Activated B cell treated with CpG ODN at 0.5 μM for 24 hours (primary cell): Measurements from ENCODE around the gene GHR. TPM values are rescaled to one million over a fixed set of nuclear protein-coding genes. Genes with fewer than 3 reads are reported as not detected.

Experiments
- ATAC-seq: fragments of 200-7000 bp; cut with Tn5 transposase; one replicate; pipeline ENCODE4 v1.10.0; 2021; ENCODE audit warnings: low read depth, mild to moderate bottlenecking, moderate library complexity
- CTCF ChIA-PET: fragments of 350-600 bp; sonication (Branson Sonifier 250); formaldehyde crosslinking; loops from one replicate; lab custom pipeline; 2021; ENCODE audit warnings: antibody characterized with exemption; lab: Charles Lee
- POLR2A ChIA-PET: fragments of 350-600 bp; sonication (Branson Sonifier 250); formaldehyde crosslinking; loops from one replicate; lab custom pipeline; 2021; ENCODE audit warnings: antibody characterized with exemption; lab: Charles Lee
- DNase-seq: peaks from one replicate; pipeline ENCODE4 v3.0.0; 2022
- H3K27ac Mint-ChIP-seq: one replicate; pipeline ENCODE4 v1.8.0; 2020; ENCODE audit warnings: mixed read lengths
- H3K27me3 Mint-ChIP-seq: one replicate; pipeline ENCODE4 v1.8.0; 2021; ENCODE audit warnings: mixed read lengths
- H3K36me3 Mint-ChIP-seq: one replicate; pipeline ENCODE4 v1.8.0; 2021; ENCODE audit warnings: low read depth, mixed read lengths
- H3K4me1 Mint-ChIP-seq: one replicate; pipeline ENCODE4 v1.8.0; 2021; ENCODE audit warnings: mixed read lengths
- H3K4me3 Mint-ChIP-seq: one replicate; pipeline ENCODE4 v1.8.0; 2020; ENCODE audit warnings: mild to moderate bottlenecking, mixed read lengths
- H3K9me3 Mint-ChIP-seq: one replicate; pipeline ENCODE4 v1.8.0; 2020; ENCODE audit warnings: mixed read lengths
- intact Hi-C: fragments of 100-400 bp; cut with micrococcal nuclease; formaldehyde crosslinking; loops from one replicate; pipeline ENCODE4 v1.15.1; 2024
- total RNA-seq: library from RNA; stranded (reverse); gene quantifications from 2 replicates; pipeline ENCODE4 v1.2.3, GENCODE V29; 2022
- TF ChIP-seq, protein P1 (sequence below): fragments of 200-600 bp; IDR thresholded peaks from one replicate; pipeline ENCODE4 v1.8.0; 2022; ENCODE audit warnings: antibody characterized with exemption, mild to moderate bottlenecking

The GHR gene
- total RNA-seq, 1 donor from 2014 or later: not detected

DNA sequence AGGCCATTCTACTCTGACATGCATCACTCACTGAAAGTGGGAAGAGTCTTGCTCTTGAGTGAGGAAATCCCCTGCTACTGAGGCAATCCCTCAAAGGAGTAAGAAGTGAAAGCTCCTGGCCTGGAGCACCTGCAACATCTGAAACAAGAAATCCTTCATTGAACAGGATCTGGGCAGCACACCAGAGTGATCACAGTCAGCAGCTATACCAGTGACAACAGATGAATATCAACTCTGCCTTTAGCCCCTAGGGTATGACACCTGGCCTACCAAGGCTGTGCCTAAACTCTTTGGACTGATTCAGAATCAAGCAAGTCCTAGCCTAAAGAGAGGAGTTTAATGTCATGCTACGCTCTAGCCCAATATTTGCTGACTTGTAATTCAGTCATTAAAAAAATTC, 177.2 kb downstream of the GHR start:
- Mint-ChIP-seq H3K9me3 (no peaks in the 10 kb centered on the region), H3K36me3 (no peaks in the 10 kb centered on the region), H3K27ac (no peak overlapping the region), H3K4me1 (no peaks in the 10 kb centered on the region), H3K27me3 (no peaks in the 10 kb centered on the region), H3K4me3 (no peak overlapping the region)
- TF ChIP-seq, protein P1, sequence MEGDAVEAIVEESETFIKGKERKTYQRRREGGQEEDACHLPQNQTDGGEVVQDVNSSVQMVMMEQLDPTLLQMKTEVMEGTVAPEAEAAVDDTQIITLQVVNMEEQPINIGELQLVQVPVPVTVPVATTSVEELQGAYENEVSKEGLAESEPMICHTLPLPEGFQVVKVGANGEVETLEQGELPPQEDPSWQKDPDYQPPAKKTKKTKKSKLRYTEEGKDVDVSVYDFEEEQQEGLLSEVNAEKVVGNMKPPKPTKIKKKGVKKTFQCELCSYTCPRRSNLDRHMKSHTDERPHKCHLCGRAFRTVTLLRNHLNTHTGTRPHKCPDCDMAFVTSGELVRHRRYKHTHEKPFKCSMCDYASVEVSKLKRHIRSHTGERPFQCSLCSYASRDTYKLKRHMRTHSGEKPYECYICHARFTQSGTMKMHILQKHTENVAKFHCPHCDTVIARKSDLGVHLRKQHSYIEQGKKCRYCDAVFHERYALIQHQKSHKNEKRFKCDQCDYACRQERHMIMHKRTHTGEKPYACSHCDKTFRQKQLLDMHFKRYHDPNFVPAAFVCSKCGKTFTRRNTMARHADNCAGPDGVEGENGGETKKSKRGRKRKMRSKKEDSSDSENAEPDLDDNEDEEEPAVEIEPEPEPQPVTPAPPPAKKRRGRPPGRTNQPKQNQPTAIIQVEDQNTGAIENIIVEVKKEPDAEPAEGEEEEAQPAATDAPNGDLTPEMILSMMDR: no peak
- intact Hi-C loops: no loop called here
- ATAC-seq (no peak), DNase-seq (no peak)
- ChIA-PET CTCF (no interaction called here), POLR2A (no interaction called here)

DNA sequence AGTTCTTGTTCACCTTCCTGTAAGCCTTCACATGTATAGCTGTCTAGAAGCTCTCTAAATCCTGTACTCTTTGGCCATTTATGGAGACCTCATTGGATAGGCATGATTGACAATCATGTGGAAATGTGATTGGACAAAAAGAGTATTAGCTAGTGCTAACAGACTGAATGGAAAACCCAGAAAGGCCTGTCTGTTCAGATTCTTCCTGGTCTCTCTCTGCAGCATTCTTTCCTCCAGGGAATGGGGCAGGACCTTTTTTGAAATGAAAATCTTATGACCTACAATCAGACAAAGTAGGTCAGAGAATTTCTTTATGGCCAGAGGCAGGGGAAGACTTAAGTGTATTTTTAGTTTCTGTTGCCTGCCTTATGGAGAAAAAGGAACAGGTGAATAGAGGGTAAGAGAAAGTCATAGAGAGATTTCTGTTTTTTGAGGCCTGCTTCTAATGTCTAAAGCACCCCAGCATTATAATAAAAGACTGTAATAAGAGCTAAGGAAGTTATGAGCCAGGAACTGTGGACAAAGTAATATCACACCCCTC, 181.0 kb downstream of the GHR start:
- H3K4me3 Mint-ChIP-seq: no peak overlapping the region
- peaks cover 6% of the 10 kb centered on the region for H3K27me3 Mint-ChIP-seq
- ATAC-seq (no peak), DNase-seq (no peak)
- no peak overlapping the region for H3K27ac Mint-ChIP-seq
- ChIA-PET POLR2A (no interaction called here), CTCF (interaction anchor here (0.9 kb wide), 1 partner anchor 21 kb away, joined by 3 read pairs; no protein-coding TSS in a partner anchor)
- intact Hi-C loops: no loop called here
- no peaks in the 10 kb centered on the region for H3K4me1 Mint-ChIP-seq
- TF ChIP-seq, protein P1: no peak
- H3K36me3 Mint-ChIP-seq: no peaks in the 10 kb centered on the region
- H3K9me3 Mint-ChIP-seq: peaks cover 5% of the 10 kb centered on the region

DNA sequence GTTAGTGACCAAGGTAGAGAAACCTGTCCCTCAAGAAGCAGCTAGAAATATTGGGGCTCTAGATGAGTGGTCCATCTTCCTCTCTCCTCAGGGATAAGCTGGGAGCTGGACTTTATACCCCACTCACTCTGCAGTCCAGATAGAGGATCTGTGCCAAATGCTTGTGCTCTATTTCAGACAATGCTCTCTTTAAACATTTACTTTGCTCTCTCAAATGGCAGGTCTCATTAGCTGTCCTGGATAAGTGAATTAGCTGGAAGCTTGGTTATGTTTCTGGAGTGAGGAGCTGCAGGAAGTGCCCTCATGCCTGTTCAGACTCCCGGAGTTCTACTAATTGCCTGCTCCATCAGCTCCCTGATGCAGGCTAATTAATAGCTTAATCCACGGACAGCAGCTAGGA, 182.3 kb downstream of the GHR start:
- no peak for DNase-seq
- TF ChIP-seq, protein P1: no peak
- no peaks in the 10 kb centered on the region for H3K36me3 Mint-ChIP-seq
- ATAC-seq: no peak
- H3K27me3 Mint-ChIP-seq: peaks cover 8% of the 10 kb centered on the region
- H3K4me3 Mint-ChIP-seq: no peak overlapping the region
- no peak overlapping the region for H3K27ac Mint-ChIP-seq
- intact Hi-C loops: no loop called here
- ChIA-PET POLR2A (no interaction called here), CTCF (interaction anchor here (1.4 kb wide), 1 partner anchor 22 kb away, joined by 4 read pairs; no protein-coding TSS in a partner anchor)
- no peaks in the 10 kb centered on the region for H3K4me1 Mint-ChIP-seq
- peaks cover 5% of the 10 kb centered on the region for H3K9me3 Mint-ChIP-seq

DNA sequence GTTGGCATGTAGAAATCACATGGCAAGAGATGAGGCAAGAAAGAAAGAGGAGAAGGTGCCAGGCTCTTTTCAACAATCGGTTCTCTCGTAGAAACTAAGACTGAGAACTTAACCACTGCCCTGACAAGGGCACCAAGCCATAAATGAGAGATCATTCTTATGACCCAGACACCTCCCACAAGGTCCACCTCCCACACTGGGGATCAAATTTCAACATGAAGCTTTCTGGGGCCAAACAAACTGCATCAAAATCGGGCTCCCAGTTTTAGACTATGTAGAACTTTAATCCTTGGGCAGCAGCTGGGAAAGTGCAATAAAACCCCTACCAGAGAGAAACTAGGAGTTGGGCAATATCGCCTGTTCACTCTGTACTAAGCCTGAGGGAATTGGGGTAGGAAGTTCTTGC, 183.2 kb downstream of the GHR start:
- H3K27ac Mint-ChIP-seq: no peak overlapping the region
- DNase-seq (no peak), ATAC-seq (no peak)
- peaks cover 5% of the 10 kb centered on the region for H3K9me3 Mint-ChIP-seq
- H3K36me3 Mint-ChIP-seq: no peaks in the 10 kb centered on the region
- CTCF ChIA-PET: interaction anchor here (1.4 kb wide), 1 partner anchor 23 kb away, joined by 4 read pairs; no protein-coding TSS in a partner anchor
- intact Hi-C loops: no loop called here
- H3K4me3 Mint-ChIP-seq: no peak overlapping the region
- no peaks in the 10 kb centered on the region for H3K4me1 Mint-ChIP-seq
- peaks cover 14% of the 10 kb centered on the region for H3K27me3 Mint-ChIP-seq
- POLR2A ChIA-PET: no interaction called here
- TF ChIP-seq, protein P1: no peak

DNA sequence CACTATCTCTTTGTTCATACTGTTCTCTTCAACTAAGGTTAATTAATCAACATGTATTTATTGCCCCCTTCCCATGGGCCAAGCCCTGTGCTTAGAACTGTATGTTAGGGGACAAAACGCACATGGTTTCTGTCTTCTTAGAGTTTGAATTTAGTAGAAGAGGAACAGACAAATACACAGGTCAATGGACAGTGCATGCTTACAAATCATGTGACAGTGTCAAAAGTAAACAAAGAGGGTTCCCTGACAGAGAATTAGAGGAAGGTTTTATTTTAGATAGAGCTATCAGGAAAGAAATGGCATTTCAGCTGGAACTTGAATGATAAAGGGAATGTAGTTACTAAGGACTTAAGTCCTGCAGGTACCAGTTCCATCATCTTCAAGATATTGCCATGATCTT, 188.2 kb downstream of the GHR start:
- no peak for ATAC-seq
- intact Hi-C loops: no loop called here
- H3K4me1 Mint-ChIP-seq: no peaks in the 10 kb centered on the region
- TF ChIP-seq, protein P1: no peak
- H3K27me3 Mint-ChIP-seq: peaks cover 20% of the 10 kb centered on the region
- DNase-seq: no peak
- H3K36me3 Mint-ChIP-seq: no peaks in the 10 kb centered on the region
- no peak overlapping the region for H3K27ac Mint-ChIP-seq
- ChIA-PET CTCF (no interaction called here), POLR2A (no interaction called here)
- H3K4me3 Mint-ChIP-seq: no peak overlapping the region
- H3K9me3 Mint-ChIP-seq: peaks cover 3% of the 10 kb centered on the region
